Ishikawa (cell line): Measurements from ENCODE around the gene MUC2.

Experiments
- CREB1 ChIP-seq: IDR thresholded peaks from 2 replicates; pipeline ENCODE4 v1.6.1; 2012; ENCODE audit warnings: low read depth
- EGR1 ChIP-seq: IDR thresholded peaks from 2 replicates; pipeline ENCODE4 v1.6.1; 2012
- FOXM1 ChIP-seq: IDR thresholded peaks from 2 replicates; pipeline ENCODE4 v1.6.1; 2012; ENCODE audit warnings: low read depth, borderline replicate concordance
- MAX ChIP-seq: IDR thresholded peaks from 2 replicates; pipeline ENCODE4 v1.6.1; 2012
- RAD21 ChIP-seq: IDR thresholded peaks from 2 replicates; pipeline ENCODE4 v1.6.1; 2012; ENCODE audit warnings: low read depth
- TAF1 ChIP-seq: IDR thresholded peaks from 2 replicates; pipeline ENCODE4 v1.6.1; 2012; ENCODE audit warnings: low read depth, mild to moderate bottlenecking
- TEAD4 ChIP-seq: IDR thresholded peaks from 2 replicates; pipeline ENCODE4 v1.6.1; 2012
- USF1 ChIP-seq: IDR thresholded peaks from 2 replicates; pipeline ENCODE4 v1.6.1; 2012
- YY1 ChIP-seq: IDR thresholded peaks from 2 replicates; pipeline ENCODE4 v1.6.1; 2012; ENCODE audit warnings: low read depth
- ZBTB7A ChIP-seq: IDR thresholded peaks from 2 replicates; pipeline ENCODE4 v1.6.1; 2012; ENCODE audit warnings: low read depth

DNA sequence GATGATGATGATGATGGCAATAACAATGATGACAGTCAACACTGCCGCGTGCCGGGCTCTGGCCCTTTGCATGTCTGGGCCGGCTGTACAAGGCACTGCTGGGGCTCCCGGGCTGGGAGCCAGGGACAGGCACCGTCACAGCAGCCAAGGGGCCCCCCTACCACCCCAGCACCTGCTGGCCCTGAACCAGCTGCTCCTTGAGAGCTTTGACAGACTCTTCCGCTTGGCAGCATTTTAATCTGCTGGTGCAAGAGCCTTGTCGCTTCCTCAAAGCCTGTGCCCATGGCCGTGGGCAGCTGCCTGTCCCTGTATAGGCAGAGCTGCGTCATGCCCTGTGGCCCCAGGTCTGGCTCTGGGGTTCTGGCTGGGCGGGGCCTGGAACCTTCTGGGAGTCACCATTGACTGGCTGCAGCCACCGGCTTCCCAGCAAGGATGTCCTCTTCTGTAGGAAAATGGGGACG, 25.2 kb upstream of the MUC2 start:
- no peak for TF ChIP-seq USF1
- TF ChIP-seq YY1: no peak
- no peak for TF ChIP-seq MAX
- no peak for TF ChIP-seq RAD21
- no peak for TF ChIP-seq ZBTB7A
- no peak for TF ChIP-seq EGR1
- no peak for TF ChIP-seq TAF1
- TF ChIP-seq TEAD4: no peak
- TF ChIP-seq CREB1: no peak
- no peak for TF ChIP-seq FOXM1
